Glutamatergic neuron (in vitro differentiated cells): Measurements from ENCODE around the gene SCO2. TPM values are rescaled to one million over a fixed set of nuclear protein-coding genes. Genes with fewer than 3 reads are reported as not detected.

ENCODE experiments used
- DNase-seq: peaks from one replicate; pipeline ENCODE4 v3.0.0; 2022
- H3K27ac Mint-ChIP-seq: one replicate; pipeline ENCODE4 v1.8.0; 2020; ENCODE audit warnings: mild to moderate bottlenecking, mixed read lengths, inconsistent platforms; ENCODE audit not compliant: unreplicated experiment
- H3K27me3 Mint-ChIP-seq: one replicate; pipeline ENCODE4 v1.8.0; 2020; ENCODE audit warnings: mild to moderate bottlenecking, moderate library complexity, mixed read lengths, inconsistent platforms; ENCODE audit not compliant: unreplicated experiment
- H3K36me3 Mint-ChIP-seq: one replicate; pipeline ENCODE4 v1.8.0; 2020; ENCODE audit warnings: mild to moderate bottlenecking, mixed read lengths, inconsistent platforms; ENCODE audit not compliant: unreplicated experiment
- H3K4me1 Mint-ChIP-seq: one replicate; pipeline ENCODE4 v1.8.0; 2020; ENCODE audit warnings: mild to moderate bottlenecking, low read depth, mixed read lengths, inconsistent platforms; ENCODE audit not compliant: unreplicated experiment
- H3K4me3 Mint-ChIP-seq: one replicate; pipeline ENCODE4 v1.8.0; 2020; ENCODE audit warnings: mild to moderate bottlenecking, mixed read lengths, inconsistent platforms; ENCODE audit not compliant: unreplicated experiment
- H3K9me3 Mint-ChIP-seq: one replicate; pipeline ENCODE4 v1.8.0; 2020; ENCODE audit warnings: mild to moderate bottlenecking, moderate library complexity, mixed read lengths, inconsistent platforms; ENCODE audit not compliant: unreplicated experiment
- total RNA-seq: library from RNA; stranded (reverse); fragmentation: NEBNext Ultra II Directional; extraction: Animal tissue kit (Norgen Biotek cat#: 25700); gene quantifications from one replicate; pipeline ENCODE4 v1.2.1, GENCODE V29; 2021; ENCODE audit not compliant: unreplicated experiment
- TF ChIP-seq, protein P1 (sequence below): fragments of 200-600 bp; sonication (generic); IDR thresholded peaks from one replicate; pipeline ENCODE4 v1.5.0; 2021; ENCODE audit not compliant: partially characterized antibody, unreplicated experiment

The SCO2 gene
- total RNA-seq, 1 donor from 2014 or later: 4.8 TPM

DNA sequence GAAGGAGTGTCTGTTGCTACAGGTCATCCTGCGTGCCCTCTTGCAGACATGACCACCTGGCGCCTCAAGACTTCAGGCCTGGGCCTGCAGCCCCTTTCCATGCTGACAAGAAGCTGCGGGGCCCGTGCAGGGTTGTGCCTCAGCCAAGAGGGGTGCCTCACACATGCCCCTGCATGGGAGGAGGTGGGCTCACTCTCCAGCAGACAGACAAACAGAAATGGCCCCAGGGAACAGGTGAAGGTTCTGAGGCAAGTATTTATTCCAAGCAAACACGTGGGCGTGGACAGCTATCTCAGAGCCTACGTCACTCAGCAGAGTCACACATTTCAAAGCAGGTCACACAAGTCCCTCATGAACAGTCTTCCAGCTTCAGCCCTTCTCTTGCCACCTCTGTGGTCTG is 43.2 kb upstream of the SCO2 start:
- TF ChIP-seq, protein P1, sequence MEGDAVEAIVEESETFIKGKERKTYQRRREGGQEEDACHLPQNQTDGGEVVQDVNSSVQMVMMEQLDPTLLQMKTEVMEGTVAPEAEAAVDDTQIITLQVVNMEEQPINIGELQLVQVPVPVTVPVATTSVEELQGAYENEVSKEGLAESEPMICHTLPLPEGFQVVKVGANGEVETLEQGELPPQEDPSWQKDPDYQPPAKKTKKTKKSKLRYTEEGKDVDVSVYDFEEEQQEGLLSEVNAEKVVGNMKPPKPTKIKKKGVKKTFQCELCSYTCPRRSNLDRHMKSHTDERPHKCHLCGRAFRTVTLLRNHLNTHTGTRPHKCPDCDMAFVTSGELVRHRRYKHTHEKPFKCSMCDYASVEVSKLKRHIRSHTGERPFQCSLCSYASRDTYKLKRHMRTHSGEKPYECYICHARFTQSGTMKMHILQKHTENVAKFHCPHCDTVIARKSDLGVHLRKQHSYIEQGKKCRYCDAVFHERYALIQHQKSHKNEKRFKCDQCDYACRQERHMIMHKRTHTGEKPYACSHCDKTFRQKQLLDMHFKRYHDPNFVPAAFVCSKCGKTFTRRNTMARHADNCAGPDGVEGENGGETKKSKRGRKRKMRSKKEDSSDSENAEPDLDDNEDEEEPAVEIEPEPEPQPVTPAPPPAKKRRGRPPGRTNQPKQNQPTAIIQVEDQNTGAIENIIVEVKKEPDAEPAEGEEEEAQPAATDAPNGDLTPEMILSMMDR: no peak
- DNase-seq: no peak
- Mint-ChIP-seq H3K27ac (no peak overlapping the region), H3K9me3 (peaks cover 4% of the 10 kb centered on the region), H3K27me3 (peaks cover 2% of the 10 kb centered on the region), H3K36me3 (no peaks in the 10 kb centered on the region), H3K4me1 (no peaks in the 10 kb centered on the region), H3K4me3 (no peak overlapping the region)

DNA sequence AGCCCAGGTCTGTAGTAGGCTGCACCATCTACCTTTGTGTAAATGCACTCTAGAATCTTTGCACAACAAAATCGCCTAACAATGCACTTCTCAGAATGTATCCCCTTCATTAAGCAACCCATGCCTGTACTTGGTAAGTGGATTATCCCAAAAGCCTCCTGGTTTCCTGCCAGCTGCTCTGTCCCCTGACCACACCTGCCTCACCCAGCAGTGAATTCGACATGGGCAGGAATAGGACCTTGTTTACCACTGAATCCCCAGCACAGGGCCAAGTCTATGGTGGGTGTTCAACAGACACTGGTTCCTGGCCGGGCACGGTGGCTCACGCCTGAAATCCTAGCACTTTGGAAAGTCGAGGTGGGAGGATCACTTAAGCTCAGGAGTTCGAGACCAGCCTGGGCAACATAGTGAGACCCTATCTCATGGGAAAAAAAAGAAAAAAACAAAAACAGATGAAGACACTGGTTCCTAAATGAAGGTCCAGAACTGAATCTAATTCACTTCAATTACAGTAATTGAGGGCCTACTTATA is 42.4 kb upstream of the SCO2 start:
- Mint-ChIP-seq H3K36me3 (no peaks in the 10 kb centered on the region), H3K27me3 (peaks cover 2% of the 10 kb centered on the region), H3K9me3 (peaks cover 4% of the 10 kb centered on the region), H3K4me3 (no peak overlapping the region), H3K27ac (no peak overlapping the region), H3K4me1 (peaks cover 4% of the 10 kb centered on the region)
- DNase-seq: no peak
- TF ChIP-seq, protein P1: no peak

DNA sequence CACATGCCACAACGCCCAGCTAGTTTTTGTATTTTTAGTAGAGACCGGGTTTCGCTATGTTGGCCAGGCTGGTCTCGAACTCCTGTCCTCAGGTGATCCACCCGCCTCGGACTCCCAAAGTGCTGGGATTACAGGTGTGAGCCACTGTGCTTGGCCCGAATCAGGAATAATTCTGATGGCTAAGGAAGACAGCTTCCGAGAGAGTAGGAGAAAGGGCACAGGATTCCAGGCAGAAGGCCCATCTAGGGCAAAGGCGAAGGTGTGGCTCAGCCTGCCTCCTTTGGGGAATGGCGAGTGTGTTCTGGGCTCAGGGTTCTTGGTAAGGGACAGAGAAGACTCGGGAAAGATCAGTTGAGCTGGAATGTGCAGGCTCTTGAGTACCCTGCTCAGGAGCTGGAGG is 38.9 kb upstream of the SCO2 start:
- Mint-ChIP-seq H3K4me3 (no peak overlapping the region), H3K27ac (no peak overlapping the region), H3K27me3 (peaks cover 13% of the 10 kb centered on the region), H3K9me3 (peaks cover 4% of the 10 kb centered on the region), H3K4me1 (peaks cover 4% of the 10 kb centered on the region), H3K36me3 (no peaks in the 10 kb centered on the region)
- TF ChIP-seq, protein P1: no peak
- no peak for DNase-seq

DNA sequence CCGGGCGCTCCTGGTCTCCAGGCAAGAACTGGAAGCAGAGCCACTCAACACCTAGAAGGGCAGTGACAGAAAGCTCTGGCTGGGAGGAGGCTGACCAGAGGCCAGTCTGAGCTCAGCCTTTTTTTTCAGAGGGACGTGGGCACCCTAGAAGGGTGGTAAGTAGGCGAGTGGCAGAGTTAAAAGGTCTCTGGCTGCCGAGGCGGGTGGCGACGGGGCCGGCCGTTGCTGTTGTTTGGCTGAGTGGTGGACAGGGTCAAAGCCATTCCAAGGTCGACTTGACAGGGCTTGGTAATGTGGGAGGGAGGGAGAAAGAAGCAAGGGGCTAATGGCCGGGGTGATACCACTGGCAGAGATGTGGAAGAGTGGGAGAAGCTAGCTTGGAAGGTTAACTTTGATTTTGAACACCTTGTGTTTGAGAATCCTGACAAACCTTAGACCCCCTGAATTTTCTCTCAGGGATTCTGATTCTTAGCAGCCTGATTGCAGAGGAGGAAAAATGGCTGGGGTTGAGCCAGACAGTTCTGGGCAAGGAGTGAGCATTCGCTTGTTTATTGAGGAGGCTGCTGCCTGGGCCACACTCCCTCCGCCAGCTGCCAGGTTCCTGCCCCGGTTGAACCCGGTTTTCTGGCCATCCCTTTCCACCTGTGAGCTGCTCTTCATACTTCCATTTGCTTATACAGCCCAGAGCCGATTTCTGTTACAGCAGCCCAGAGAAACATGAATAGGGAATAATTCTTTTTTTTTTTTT is 38.2 kb upstream of the SCO2 start:
- TF ChIP-seq, protein P1: no peak
- Mint-ChIP-seq H3K36me3 (no peaks in the 10 kb centered on the region), H3K4me1 (peaks cover 4% of the 10 kb centered on the region), H3K27me3 (peaks cover 13% of the 10 kb centered on the region), H3K9me3 (peaks cover 4% of the 10 kb centered on the region), H3K4me3 (peak overlapping the region; percentile 89), H3K27ac (no peak overlapping the region)
- no peak for DNase-seq
